K562 (cell line): ENCODE results near the gene MARK2. TPM values are rescaled to one million over a fixed set of nuclear protein-coding genes. Genes with fewer than 3 reads are reported as not detected.

Source experiments
- ATAC-seq: fragments of 200-7000 bp; cut with Tn5 transposase; 3 replicates; pipeline ENCODE4 v1.9.1; 2020; ENCODE audit warnings: moderate library complexity
- BruUV-seq: library from RNA; stranded (reverse); fragments of 400-500 nt; replicated peaks from 2 replicates; lab custom pipeline; 2021; lab: Mats Ljungman, UMichigan
- CTCF ChIA-PET: fragments of 300-600 bp; formaldehyde crosslinking; extraction: SDS; loops from one replicate; lab custom pipeline; 2021; ENCODE audit warnings: low intra/inter-chr PET ratio; lab: Yijun Ruan, JAX
- POLR2A ChIA-PET: fragments of 300-600, 350-650 bp; sonication (Branson Sonifier 250); formaldehyde crosslinking; extraction: SDS; loops from one replicate; lab custom pipeline; 2021; ENCODE audit warnings: antibody characterized with exemption, inconsistent platforms; lab: Yijun Ruan, JAX
- DNase-seq, 4 experiments: peaks; one replicate each; pipeline versions ENCODE4 v3.0.0 to v3.0.0-alpha.2; 2011 to 2018; ENCODE audit warnings: low spot score in 3 of 4, mixed read lengths in 3 of 4; ENCODE audit errors: extremely low read depth in 1 of 4
- FAIRE-seq: peaks from 2 replicates; lab custom pipeline; 2011; peaks lifted over from hg19 to GRCh38; lab: Jason Lieb, UNC
- H2AFZ ChIP-seq: 2 replicates; pipeline ENCODE4 v1.6.0; 2011; ENCODE audit warnings: low read depth, low read length, control low read depth, inconsistent platforms
- H3K27ac ChIP-seq: fragments of 200-600 bp; 3 replicates; pipeline ENCODE4 v1.8.0; 2011; ENCODE audit warnings: low read depth, mild to moderate bottlenecking, control low read depth, inconsistent platforms, low read length, moderate library complexity, mixed read lengths; ENCODE audit errors: extremely low read depth
- H3K27me3 ChIP-seq, 2 experiments: fragments of 300-600 bp in 1 of 2; 2 replicates in 1 of 2; 3 replicates in 1 of 2; pipeline versions ENCODE4 v1.6.0 to v1.8.0; 2011; ENCODE audit warnings: inconsistent platforms in 2 of 2, low read length in 2 of 2, mild to moderate bottlenecking in 1 of 2, mixed read lengths in 1 of 2, moderate library complexity in 1 of 2; ENCODE audit not compliant: control insufficient read depth in 2 of 2, insufficient read depth in 2 of 2
- H3K36me3 ChIP-seq: fragments of 300-600 bp; 3 replicates; pipeline ENCODE4 v1.8.0; 2011; ENCODE audit warnings: mild to moderate bottlenecking, low read length, inconsistent platforms; ENCODE audit not compliant: control insufficient read depth, insufficient read depth
- H3K4me1 ChIP-seq, 2 experiments: fragments of 200-600 bp in 1 of 2; replicated peaks in 1 of 2; 2 replicates in 1 of 2; 3 replicates in 1 of 2; pipeline versions ENCODE4 v1.5.1 to v1.8.0; 2011; ENCODE audit warnings: inconsistent platforms in 2 of 2, low read length in 2 of 2, mild to moderate bottlenecking in 1 of 2, mixed read lengths in 1 of 2, moderate library complexity in 1 of 2; ENCODE audit not compliant: control insufficient read depth in 2 of 2, insufficient read depth in 2 of 2
- H3K4me2 ChIP-seq: 2 replicates; pipeline ENCODE4 v1.6.1; 2011; ENCODE audit warnings: low read length, control low read depth, inconsistent platforms, mixed read lengths; ENCODE audit not compliant: insufficient read depth
- H3K4me3 ChIP-seq: fragments of 200-600 bp; sonication (generic), shearing (Covaris generic); 2 replicates; pipeline ENCODE4 v1.5.1; 2016; ENCODE audit warnings: control low read depth, inconsistent platforms
- H3K79me2 ChIP-seq: fragments of 200-600 bp; 3 replicates; pipeline ENCODE4 v1.8.0; 2011; ENCODE audit warnings: low read length, inconsistent platforms; ENCODE audit not compliant: control insufficient read depth, insufficient read depth
- H3K9ac ChIP-seq, 2 experiments: 2 replicates each; pipeline versions ENCODE4 v1.6.0 to v1.6.1; 2011; ENCODE audit warnings: low read depth in 2 of 2, low read length in 2 of 2, control low read depth in 1 of 2, inconsistent platforms in 1 of 2, mild to moderate bottlenecking in 1 of 2, mixed read lengths in 1 of 2; ENCODE audit not compliant: insufficient read depth in 1 of 2
- H3K9me1 ChIP-seq: one replicate; pipeline ENCODE4 v1.6.0; 2011; ENCODE audit warnings: inconsistent platforms, mild to moderate bottlenecking, low read length, moderate library complexity; ENCODE audit not compliant: control insufficient read depth, insufficient read depth
- H3K9me3 ChIP-seq: replicated peaks from 2 replicates; pipeline ENCODE4 v1.5.1; 2011; ENCODE audit warnings: low read depth, low read length, inconsistent platforms; ENCODE audit not compliant: control insufficient read depth, insufficient read depth
- H4K20me1 ChIP-seq: replicated peaks from 2 replicates; pipeline ENCODE4 v1.6.1; 2011; ENCODE audit warnings: low read length, inconsistent platforms, mixed read lengths; ENCODE audit not compliant: control insufficient read depth, insufficient read depth
- BHLHE40 ChIP-seq: IDR thresholded peaks from 2 replicates; pipeline ENCODE4 v1.6.1; 2011; ENCODE audit warnings: low read length, improper control_type of control experiment
- NFIC ChIP-seq: fragments of 450-650 bp; IDR thresholded peaks from 2 replicates; pipeline ENCODE4 v1.6.1; 2017; ENCODE audit warnings: mild to moderate bottlenecking, inconsistent platforms
- TEAD2 ChIP-seq: fragments of 450-650 bp; IDR thresholded peaks from 2 replicates; pipeline ENCODE4 v1.6.1; 2016; ENCODE audit warnings: missing genetic modification characterization, control low read depth, missing compliant biosample characterization
- WGBS: fragments of 100-300 bp; shearing (Covaris generic); methylation state at CpG from one replicate; pipeline ENCODE4 v1.1.6; 2016; ENCODE audit warnings: low coverage, mixed read lengths; ENCODE audit not compliant: insufficient coverage; ENCODE audit errors: missing lambda C conversion rate; 5-methylcytosine and 5-hydroxymethylcytosine counted together
- in situ Hi-C: fragments of 300-500 bp; cut with MboI; formaldehyde crosslinking; loops from 4 replicates; pipeline ENCODE4 v1.15.0; 2018; ENCODE audit warnings: inconsistent platforms, mixed read lengths
- intact Hi-C: fragments of 100-400 bp; cut with micrococcal nuclease; formaldehyde crosslinking; loops from 2 replicates; pipeline ENCODE4 v1.14.2; 2022
- polyA plus RNA-seq, 8 experiments: library from polyadenylated mRNA; depleted of rRNA in 4 of 8; stranded (reverse) in 5 of 8; unstranded in 3 of 8; fragments of >200 nt; fragmentation: Nextera tagmentation in 2 of 8; fragmentation: Illumina TruSeq in 1 of 8; extraction: Ambion mirVana in 2 of 8; extraction: Trizol in 1 of 8; gene quantifications; 2 replicates each; pipeline versions ENCODE4 v1.2.1 to v1.2.3, GENCODE V29; 2011 to 2014; ENCODE audit warnings: inconsistent platforms in 1 of 8, missing spikeins in 1 of 8
- total RNA-seq, 7 experiments: library from RNA; depleted of rRNA in 6 of 7; stranded (reverse); fragments of >200 nt in 6 of 7; fragmentation: Illumina TruSeq in 2 of 7; extraction: Trizol in 2 of 7; gene quantifications; 2 replicates each; pipeline versions ENCODE4 v1.2.1 to v1.2.3, GENCODE V29; 2011 to 2021; ENCODE audit warnings: low replicate concordance in 1 of 7
- TF ChIP-seq, protein P1 (sequence below): sonication (generic); formaldehyde crosslinking; IDR thresholded peaks from 2 replicates; pipeline ENCODE4 v1.5.0; 2020; ENCODE audit warnings: missing genetic modification reagents
- TF ChIP-seq, protein P2 (sequence below), 2 experiments: fragments of 450-650 bp; conservative IDR thresholded peaks; 2 replicates each; pipeline ENCODE4 v1.6.1; 2017; ENCODE audit warnings: mild to moderate bottlenecking in 2 of 2, moderate library complexity in 2 of 2

Gene MARK2
- total and polyA plus RNA-seq, 9 of the 15 experiments (the other 6 are each of a cell fraction or from before 2014, with no cell fraction given) = 0.32 to 43.5 (median 15.1) TPM

DNA sequence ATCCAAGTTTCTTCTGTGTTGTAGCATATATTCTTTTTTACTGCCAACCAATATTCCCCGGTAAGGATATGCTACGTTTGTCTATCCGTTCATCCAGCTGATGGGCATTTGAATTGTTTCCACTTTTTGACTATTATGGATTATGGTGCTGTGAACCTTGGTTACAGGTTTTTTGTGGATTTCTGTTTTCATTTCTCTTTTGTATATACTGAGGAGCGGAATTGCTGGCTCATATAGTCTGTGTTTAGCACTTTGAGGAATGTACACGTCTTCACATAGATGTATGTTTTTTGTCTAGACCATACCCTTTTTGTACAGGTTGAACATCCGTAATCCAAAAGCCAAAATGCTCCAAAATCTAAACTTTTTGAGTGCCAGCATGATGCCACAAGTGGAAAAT, 54.4 kb downstream of the MARK2 start:
- ATAC-seq (no peak), FAIRE-seq (no peak), DNase-seq (no peak)
- Histone ChIP-seq H3K36me3 (peaks cover 63% of the 10 kb centered on the region), H3K9ac (no peak overlapping the region), H3K4me1 (peaks cover 18 to 20% of the 10 kb centered on the region in 2 experiments; a peak in 3 of 5 replicates), H3K9me1 (peaks cover 9% of the 10 kb centered on the region), H3K79me2 (peaks cover 59% of the 10 kb centered on the region), H3K27me3 (no peaks in the 10 kb centered on the region), H3K9me3 (no peaks in the 10 kb centered on the region), H3K4me3 (no peak overlapping the region), H3K27ac (no peak overlapping the region), H2AFZ (no peak overlapping the region), H3K4me2 (no peak overlapping the region), H4K20me1 (peaks cover 15% of the 10 kb centered on the region)
- in situ Hi-C loops = no loop called here
- ChIA-PET CTCF (no interaction called here), POLR2A (interaction anchor here (0.7 kb wide), 1 partner anchor 254 kb away, joined by 3 read pairs; no protein-coding TSS in a partner anchor)
- WGBS = 93% methylated on average over 6 of the region's 6 CpGs
- BruUV-seq = no TSS peak
- intact Hi-C loops = no loop called here
- TF ChIP-seq TEAD2 (tag) = no peak

DNA sequence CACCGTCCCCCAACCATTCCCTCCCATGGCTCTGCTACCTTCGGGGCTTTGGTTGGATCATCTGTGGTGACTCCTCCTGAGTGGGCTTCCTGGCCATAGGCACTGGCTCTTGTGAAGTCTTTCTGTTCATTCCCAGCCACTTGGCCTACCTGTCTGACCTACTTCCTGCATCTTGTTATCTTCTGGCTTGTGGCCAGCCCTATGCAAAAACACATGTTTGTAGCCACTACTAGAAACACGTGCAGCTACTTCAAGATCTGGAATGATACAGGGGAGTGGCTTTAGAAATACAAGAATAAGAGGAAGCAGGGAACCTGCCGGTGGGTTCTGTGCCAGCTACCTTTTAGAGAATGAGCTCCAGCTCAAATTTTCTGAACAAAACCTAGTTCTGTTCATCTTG, 57.2 kb downstream of the MARK2 start:
- Histone ChIP-seq H3K4me1 (peaks cover 3% of the 10 kb centered on the region in 2 experiments; a peak in 2 of 5 replicates), H3K27ac (no peak overlapping the region), H2AFZ (no peak overlapping the region), H3K4me2 (no peak overlapping the region), H4K20me1 (peaks cover 12% of the 10 kb centered on the region), H3K4me3 (no peak overlapping the region), H3K9me3 (no peaks in the 10 kb centered on the region), H3K27me3 (no peaks in the 10 kb centered on the region), H3K9ac (no peak overlapping the region), H3K9me1 (peaks cover 9% of the 10 kb centered on the region), H3K36me3 (peaks cover 80% of the 10 kb centered on the region), H3K79me2 (peaks cover 32% of the 10 kb centered on the region)
- TF ChIP-seq, protein P1, sequence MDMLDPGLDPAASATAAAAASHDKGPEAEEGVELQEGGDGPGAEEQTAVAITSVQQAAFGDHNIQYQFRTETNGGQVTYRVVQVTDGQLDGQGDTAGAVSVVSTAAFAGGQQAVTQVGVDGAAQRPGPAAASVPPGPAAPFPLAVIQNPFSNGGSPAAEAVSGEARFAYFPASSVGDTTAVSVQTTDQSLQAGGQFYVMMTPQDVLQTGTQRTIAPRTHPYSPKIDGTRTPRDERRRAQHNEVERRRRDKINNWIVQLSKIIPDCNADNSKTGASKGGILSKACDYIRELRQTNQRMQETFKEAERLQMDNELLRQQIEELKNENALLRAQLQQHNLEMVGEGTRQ = no peak
- peak; percentile 80 for TF ChIP-seq NFIC
- TF ChIP-seq, protein P2, sequence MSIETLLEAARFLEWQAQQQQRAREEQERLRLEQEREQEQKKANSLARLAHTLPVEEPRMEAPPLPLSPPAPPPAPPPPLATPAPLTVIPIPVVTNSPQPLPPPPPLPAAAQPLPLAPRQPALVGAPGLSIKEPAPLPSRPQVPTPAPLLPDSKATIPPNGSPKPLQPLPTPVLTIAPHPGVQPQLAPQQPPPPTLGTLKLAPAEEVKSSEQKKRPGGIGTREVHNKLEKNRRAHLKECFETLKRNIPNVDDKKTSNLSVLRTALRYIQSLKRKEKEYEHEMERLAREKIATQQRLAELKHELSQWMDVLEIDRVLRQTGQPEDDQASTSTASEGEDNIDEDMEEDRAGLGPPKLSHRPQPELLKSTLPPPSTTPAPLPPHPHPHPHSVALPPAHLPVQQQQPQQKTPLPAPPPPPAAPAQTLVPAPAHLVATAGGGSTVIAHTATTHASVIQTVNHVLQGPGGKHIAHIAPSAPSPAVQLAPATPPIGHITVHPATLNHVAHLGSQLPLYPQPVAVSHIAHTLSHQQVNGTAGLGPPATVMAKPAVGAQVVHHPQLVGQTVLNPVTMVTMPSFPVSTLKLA (conservative IDR thresholded peaks at IDR 0.05) = peak in 1 of 2 experiments; percentile 51; a peak in 1 of 4 replicates
- TF ChIP-seq BHLHE40 = peak; percentile 46; the same call in 1 of the 2 replicates
- ChIA-PET POLR2A (no interaction called here), CTCF (no interaction called here)
- FAIRE-seq = no peak
- intact Hi-C loops = no loop called here
- no TSS peak for BruUV-seq
- ATAC-seq = no peak
- WGBS = 54% methylated on average over 4 of the region's 4 CpGs
- peak in 1 of 4 experiments; percentile 40 for DNase-seq
- in situ Hi-C loops = no loop called here
